Hematopoietic multipotent progenitor cell treated with erythropoietin and hydrocortisone succinate and interleukin-3 and kit ligand, for 8 days (in vitro differentiated cells): ENCODE results near the gene COL28A1.
"Not testable (repeated sequence)": the region's sequence is repeated elsewhere in the genome, so short reads cannot be mapped to it uniquely, and the experiment has no call there.

ENCODE experiments used
- DNase-seq: peaks from one replicate; pipeline ENCODE4 v3.0.0-alpha.2; 2015

COL28A1 gene

GRCh38 chr7:7516156-7516555 is 19.5 kb downstream of the COL28A1 start:
- no peak for DNase-seq

DNA sequence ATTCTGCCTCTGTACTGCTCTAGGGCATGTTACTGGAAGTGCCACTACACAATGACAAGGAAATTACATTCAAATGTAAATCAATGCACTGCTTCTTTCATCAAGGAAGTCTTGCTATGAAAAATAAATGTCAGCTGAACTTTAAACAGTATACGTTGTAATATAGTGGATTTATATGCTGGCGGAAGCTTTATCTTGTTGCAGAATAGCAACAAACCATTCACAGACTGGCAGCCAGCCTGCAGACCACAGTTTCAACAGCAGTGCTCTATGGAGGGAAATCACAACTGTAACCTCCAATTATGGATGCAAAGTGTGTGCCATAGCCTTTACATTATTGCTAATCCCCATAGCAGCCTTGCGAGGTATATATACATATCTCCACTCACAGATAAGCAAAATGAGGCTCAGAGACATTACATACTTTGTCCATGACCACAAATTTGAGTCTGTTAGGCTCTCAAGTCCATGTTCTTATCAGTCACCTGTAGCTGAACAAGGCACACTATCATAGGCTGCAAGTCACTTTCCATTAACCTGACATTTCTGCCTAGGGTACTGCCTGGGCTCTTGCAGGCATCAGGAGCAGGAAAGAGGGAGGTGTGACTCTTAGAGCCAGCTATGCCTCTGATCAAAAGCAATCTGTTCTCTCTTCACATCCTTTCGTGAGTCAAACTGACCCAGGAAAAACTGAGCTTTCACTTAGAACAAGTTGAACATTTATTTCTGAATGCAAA is 22.6 kb downstream of the COL28A1 start:
- DNase-seq: no peak

GRCh38 chr7:7510794-7511193 is 24.9 kb downstream of the COL28A1 start:
- DNase-seq: no peak

- no peak for DNase-seq
Measured at GRCh38 chr7:7505915-7506314, 29.8 kb downstream of the COL28A1 start.

DNA sequence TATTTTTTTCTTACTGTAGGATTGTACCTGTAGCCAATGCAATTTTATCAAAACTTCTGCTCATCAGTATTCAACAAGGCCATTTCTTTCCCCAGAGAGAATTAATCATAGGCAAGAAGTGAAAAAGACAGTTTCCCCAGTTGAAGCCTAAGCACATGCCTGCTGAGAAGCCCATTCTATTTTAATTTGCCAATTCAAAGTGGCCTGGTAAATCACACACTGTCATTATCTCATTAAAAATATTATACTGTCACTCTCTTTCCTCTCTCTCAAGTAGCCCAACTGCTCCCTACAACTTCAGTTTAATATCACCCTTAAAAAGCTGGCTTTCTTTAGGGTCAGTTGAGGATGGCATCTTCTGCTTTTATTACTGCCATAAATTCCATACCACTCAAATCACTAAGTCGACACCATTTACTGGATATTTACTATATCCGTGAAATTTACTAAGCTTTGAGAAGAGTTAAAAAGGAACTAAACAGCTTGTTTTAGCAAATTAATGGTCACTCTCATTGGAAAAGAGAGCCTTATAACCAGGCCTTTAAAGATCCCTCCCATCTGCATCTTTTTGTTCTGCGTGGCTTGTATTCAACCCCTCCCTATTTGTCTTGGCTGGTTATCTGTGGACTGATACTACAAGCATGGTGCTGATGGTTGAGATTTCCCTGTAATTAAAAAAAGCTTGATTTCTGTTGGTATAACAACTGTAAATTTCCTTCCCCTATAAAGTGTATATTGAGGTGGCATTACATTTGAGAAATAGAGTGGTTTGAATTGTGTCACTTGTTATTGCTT is 30.6 kb downstream of the COL28A1 start:
- no peak for DNase-seq

DNA sequence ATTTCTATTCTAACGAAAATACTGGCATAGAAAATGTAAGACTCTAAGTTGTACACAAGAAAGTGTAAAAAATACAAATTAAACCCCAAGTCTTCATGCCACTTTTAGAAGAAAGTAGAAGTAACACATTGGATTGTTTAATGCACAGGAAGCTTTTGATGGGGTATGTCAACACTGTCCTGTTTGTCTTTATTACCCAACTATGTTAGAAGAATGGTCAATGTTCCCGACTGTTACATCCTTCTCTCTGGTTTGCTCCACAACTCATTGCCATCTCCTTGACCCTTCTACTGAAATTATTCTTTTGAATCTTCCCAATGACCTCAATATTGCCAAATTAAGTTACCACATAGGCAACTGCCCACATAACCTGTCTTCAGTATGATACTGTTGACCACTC is 35.8 kb downstream of the COL28A1 start:
- no peak for DNase-seq

GRCh38 chr7:7498856-7499255 is 36.8 kb downstream of the COL28A1 start:
- DNase-seq: no peak

DNA sequence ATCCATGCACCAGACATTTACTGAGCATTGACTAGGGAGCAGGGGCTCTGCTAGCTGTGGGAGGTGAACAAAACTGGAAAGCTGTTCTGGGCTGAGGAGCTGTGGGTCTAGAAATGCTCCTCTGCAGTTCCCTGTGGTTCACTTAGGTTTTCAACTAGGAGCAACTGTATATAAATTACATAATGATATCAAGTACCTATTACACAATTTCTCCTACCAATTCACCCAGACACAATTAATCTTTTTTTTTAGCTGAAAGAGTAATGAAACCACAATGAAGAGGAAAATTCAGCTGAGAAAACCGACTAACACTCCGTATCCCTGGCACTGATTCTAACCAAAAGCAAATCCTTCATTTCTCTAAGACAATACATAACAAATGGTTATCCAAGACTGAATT is 39.4 kb downstream of the COL28A1 start:
- DNase-seq: no peak

- no peak for DNase-seq
Measured at GRCh38 chr7:7495171-7495570, 40.5 kb downstream of the COL28A1 start.

DNA sequence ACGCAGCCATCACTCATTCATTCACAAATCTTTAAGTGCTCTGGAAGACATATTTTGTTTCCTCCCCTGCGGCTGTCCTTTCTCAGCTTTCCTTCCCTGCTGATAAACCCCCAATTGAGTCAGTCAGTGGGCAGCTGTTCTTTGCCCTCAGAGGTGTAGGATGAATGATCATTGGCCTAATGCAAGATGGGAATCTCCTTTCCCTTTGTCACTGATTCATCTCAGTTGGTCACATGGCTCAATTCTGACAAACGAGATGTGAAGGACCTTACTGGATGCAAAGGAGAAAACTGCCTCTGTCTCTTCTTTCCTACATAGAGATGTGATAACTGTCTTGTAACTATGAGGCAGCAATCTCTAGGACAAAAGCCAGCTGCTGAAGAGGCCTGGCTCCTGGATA is 44.6 kb downstream of the COL28A1 start:
- no peak for DNase-seq

DNA sequence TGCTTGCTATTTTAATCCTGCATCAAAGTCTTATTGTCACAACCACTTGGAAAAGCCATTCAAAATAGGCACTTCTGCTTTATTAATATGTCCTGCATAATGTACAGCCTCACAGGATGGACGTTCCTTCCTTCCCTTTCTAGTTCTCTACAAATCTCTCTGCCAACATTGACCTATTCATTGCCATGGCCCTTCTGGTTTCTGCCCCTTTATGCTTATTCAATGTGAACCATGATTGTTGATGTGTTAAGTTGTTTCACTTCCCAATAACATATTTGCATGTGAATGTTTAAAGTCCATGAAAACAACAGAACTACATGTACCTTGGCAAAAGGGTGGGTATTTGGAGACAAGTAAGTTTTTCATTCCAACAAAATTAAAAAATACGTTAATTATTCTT is 45.7 kb downstream of the COL28A1 start:
- DNase-seq: no peak

- no peak for DNase-seq
Measured at GRCh38 chr7:7489546-7489945, 46.1 kb downstream of the COL28A1 start.

GRCh38 chr7:7486362-7486761 is 49.3 kb downstream of the COL28A1 start:
- DNase-seq: no peak

DNA sequence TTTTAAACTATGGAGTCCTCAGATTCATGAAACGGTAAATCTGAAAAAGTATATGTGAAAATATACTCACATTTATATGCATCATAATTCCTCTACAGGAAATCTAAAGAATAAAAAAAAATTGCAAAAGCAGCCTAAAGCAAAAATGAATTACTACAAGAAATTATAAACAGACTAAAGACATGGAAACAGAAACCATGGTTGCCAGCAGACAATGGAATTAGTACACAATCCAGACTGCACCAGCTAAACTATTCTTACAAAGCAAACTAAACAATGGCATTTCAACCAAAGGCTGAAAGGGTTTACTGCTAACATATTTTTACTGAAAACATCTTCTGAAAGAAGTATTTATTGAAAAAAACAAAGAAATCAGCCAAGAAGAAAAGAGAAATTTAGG is 51.6 kb downstream of the COL28A1 start:
- DNase-seq: no peak

GRCh38 chr7:7481802-7482201 is 53.9 kb downstream of the COL28A1 start:
- no peak for DNase-seq

- no peak for DNase-seq
Measured at GRCh38 chr7:7479275-7479805, 56.3 kb downstream of the COL28A1 start.

DNA sequence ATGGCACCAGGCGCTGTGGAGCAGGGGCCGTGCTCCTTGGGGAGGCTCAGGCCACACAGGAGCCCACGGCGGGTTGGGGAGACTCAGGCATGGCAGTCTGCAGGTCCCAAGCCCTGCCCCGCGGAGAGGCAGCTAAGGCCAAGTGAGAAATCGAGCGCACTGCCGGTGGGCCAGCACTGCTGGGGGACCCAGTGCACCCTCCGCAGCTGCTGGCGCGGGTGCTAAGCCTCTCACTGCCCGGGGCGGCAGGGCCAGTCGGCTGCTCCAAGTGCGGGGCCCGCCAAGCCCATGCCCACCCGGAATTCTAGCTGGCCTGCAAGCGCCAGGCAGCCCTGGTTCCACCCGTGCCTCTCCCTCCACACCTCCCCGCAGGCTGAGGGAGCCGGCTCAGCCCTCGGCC is 57.1 kb downstream of the COL28A1 start:
- DNase-seq: no peak

DNA sequence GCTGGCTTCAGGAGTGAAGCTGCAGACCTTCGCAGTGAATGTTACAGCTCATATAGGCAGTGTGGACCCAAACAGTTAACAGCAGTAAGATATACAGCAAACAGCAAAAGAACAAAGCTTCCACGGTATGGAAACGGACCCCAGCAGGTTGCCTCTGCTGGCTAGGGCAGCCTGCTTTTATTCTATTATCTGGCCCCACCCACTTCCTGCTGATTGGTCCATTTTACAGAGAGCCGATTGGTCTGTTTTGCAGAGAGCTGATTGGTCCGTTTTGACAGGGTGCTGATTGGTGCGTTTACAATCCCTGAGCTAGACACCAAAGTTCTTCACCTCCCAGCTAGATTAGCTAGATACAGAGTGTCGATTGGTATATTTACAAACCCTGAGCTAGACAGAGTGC is 58.0 kb downstream of the COL28A1 start:
- DNase-seq: not testable (repeated sequence)

DNA sequence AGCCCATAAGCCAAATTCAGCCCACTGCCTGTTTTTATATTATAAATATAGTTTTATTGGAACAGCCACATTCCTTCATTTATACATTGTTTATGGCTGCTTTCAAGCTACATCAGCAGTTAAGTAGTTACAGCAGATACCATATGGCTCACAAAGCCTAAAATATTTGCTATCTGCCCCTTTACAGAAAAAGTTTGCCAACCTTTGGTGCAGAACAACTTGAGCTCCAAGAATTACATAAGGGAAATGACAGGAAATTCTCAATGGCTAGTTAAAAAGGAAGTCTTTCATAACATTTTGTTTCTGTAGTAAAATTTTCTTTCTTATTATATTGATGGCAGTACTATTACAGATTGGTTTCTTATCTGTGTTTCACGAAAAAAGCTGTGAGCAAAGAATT is 59.3 kb downstream of the COL28A1 start:
- no peak for DNase-seq

DNA sequence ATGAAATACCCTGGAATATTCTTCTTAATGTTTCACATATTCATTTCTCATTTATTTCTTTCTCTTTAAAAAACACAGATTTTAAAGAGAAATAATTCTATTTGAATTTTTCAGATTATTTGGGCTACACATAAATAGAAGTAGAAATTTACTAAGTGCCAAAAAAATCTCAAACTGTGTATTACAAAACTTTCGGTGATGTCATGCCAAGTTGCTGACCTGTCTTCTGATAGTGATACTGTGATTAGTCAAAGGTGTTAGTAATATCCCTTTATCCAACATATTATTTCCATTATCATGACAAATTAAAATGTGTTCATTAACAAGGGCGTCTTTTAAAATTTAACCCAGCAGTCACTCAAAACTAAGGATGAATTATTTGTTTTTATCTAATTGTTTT is 60.1 kb downstream of the COL28A1 start:
- DNase-seq: no peak

DNA sequence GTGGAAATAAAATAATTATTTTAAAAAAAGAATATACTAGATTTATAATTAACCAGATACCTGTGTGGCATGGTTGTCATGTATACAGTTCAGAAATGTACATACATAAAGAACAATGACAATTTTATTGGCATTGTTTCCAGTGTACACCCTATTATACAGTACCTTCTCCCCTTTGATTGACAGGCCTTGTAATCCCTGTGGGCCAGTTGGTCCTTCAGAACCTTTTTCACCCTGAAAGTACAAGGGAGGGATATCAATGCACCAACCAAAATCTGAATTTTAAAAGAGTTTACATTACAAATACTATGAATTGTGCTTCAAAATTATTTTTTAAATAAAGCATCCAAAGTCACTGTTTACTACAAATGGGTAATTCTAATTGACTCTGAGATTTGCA is 61.2 kb downstream of the COL28A1 start:
- no peak for DNase-seq

DNA sequence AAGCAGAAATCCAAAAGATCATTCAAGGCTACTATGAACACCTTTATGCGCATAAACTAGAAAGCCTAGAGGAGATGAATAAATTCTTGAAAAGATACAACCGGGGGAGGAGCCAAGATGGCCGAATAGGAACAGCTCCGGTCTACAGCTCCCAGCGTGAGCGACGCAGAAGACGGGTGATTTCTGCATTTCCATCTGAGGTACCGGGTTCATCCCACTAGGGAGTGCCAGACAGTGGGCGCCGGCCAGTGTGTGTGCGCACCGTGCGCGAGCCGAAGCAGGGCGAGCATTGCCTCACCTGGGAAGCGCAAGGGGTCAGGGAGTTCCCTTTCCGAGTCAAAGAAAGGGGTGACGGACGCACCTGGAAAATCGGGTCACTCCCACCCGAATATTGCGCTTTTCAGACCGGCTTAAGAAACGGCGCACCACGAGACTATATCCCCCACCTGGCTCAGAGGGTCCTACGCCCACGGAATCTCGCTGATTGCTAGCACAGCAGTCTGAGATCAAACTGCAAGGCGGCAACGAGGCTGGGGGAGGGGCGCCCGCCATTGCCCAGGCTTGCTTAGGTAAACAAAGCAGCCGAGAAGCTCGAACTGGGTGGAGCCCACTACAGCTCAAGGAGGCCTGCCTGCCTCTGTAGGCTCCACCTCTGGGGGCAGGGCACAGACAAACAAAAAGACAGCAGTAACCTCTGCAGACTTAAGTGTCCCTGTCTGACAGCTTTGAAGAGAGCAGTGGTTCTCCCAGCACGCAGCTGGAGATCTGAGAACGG is 70.5 kb downstream of the COL28A1 start:
- DNase-seq: not testable (repeated sequence)

DNA sequence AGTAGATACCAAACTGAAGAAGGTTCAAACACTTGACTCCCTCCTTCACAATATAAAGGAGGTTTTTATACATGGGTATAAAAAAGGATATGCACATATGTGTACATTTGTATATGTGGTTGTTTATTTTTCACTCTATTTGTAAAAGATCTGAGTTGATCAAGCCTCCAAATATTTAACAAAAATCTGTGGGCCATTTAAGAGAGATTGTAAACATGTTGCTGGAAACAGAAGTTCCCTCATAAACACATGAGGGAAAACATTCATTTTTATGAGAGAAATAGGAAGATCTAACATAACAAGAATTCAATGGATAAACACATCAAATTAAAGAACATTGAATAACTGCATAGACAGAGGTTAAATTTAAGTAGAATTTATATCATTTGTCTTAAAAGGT is 81.7 kb downstream of the COL28A1 start:
- DNase-seq: no peak

DNA sequence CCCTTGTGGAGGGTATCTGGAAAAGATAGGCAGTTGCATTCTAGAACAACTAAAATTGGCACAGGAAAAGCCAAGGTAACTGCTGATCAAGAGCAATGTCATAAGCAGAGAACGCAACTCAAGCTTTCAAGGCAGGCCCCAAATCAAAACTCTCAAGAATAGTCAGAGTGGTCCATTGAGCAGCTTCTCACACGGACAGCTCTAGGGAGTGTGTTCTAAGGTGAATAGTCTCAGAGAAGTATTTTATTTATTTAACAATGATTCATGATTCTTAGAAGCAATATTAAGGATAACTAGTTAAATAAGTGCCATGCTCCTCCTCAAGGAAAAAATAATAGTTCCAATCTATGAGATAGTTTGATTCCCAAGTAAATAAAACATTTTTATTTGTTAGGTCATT is 83.0 kb downstream of the COL28A1 start:
- no peak for DNase-seq
